Measurements from ENCODE around the gene HEPACAM.

The HEPACAM gene

DNA sequence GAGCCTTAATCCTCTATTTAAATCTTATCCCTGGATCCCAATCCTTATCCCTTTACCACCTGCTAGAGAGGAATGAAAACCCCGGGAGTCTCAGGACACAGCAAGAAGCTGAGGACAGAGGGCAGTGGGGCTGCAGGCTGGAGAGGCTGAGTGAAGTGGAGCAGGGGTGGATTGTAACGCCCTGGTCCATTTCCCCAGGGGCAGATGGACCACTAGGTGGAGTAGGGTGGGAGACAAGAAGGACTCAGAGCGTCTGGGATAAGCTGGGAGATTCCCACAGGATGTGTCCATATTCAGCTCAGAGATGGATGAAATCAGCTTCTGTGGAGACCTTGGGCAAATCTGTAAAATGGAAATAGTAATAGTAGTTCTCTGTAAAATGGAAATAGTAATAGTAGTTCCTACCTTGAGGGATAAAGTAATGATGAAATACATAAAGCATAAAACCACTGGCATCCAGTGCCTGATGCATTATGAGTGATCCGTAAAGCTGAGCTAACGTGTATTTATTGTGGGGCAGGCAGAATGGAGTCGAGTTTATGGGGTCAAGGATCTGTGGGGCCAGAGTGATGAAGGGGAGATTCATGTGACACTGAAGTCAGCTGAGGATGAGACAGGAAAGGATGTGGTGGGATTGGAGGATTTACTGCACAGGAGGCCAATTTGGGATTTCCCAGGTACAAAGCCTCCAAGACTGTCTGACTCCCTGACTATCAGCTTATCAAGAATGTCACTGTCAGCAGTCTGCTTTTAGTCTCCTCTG lies 36.3 kb downstream of the HEPACAM start:
- ChIA-PET CTCF (no interaction called here), POLR2A (interaction anchor here (0.9 to 1.4 kb wide), 2 partner anchors 21 to 54 kb away, joined by 3 to 4 read pairs; partner anchors contain the start of gene CCDC15)
- DNase-seq (ENCODE audit: extremely low spot score) = no peak
- TF ChIP-seq FOXK2 (IDR thresholded peaks at IDR 0.05) = no peak
- TF ChIP-seq CTBP1 (IDR thresholded peaks at IDR 0.05; ENCODE audit: borderline replicate concordance) = no peak
- TF ChIP-seq PKNOX1 (IDR thresholded peaks at IDR 0.05) = no peak
- no peak for TF ChIP-seq L3MBTL2 (conservative IDR thresholded peaks at IDR 0.05)
- TF ChIP-seq SUZ12 (IDR thresholded peaks at IDR 0.05) = no peak
- no peak for TF ChIP-seq TARDBP (IDR thresholded peaks at IDR 0.05)
- no peak for TF ChIP-seq NFRKB (IDR thresholded peaks at IDR 0.05)
- no peak for TF ChIP-seq BHLHE40 (IDR thresholded peaks at IDR 0.05; ENCODE audit: borderline replicate concordance)
- TF ChIP-seq HDGF (IDR thresholded peaks at IDR 0.05; ENCODE audit: borderline replicate concordance) = no peak
- no peak for TF ChIP-seq LEF1 (IDR thresholded peaks at IDR 0.05; ENCODE audit: borderline replicate concordance)

DNA sequence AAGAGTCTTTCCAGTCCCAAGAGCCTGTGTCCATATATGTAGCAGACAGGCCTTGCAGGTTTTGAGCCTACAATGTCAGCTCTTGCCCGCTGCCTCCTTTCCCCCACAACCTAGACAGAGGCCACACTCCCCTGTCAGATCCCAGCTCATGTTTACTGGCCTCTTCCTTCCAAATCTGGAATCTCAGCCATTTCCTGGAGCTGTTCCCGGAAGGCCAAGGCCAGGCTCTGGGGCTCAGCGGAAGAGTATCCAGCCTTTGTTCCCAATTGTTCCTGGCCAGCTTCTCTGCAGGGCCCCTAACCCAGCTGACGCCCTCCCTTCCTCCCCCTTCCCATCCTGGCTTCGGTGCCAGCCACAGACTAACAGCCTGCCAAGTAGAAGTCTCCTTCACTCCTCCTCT lies 37.1 kb downstream of the HEPACAM start:
- TF ChIP-seq ZNF384 (IDR thresholded peaks at IDR 0.05) (no peak), FOXM1 (IDR thresholded peaks at IDR 0.05; ENCODE audit: borderline replicate concordance) (no peak), LEF1 (IDR thresholded peaks at IDR 0.05; ENCODE audit: borderline replicate concordance) (no peak), NFRKB (IDR thresholded peaks at IDR 0.05) (no peak), SP1 (IDR thresholded peaks at IDR 0.05) (no peak), FOXA1 (IDR thresholded peaks at IDR 0.05) (no peak), CTBP1 (IDR thresholded peaks at IDR 0.05; ENCODE audit: borderline replicate concordance) (no peak), PKNOX1 (IDR thresholded peaks at IDR 0.05) (no peak), FOXK2 (IDR thresholded peaks at IDR 0.05) (no peak), HDGF (IDR thresholded peaks at IDR 0.05; ENCODE audit: borderline replicate concordance) (no peak), BHLHE40 (IDR thresholded peaks at IDR 0.05; ENCODE audit: borderline replicate concordance) (no peak)
- CTCF ChIA-PET = no interaction called here
- POLR2A ChIA-PET = interaction anchor here (1.2 to 1.4 kb wide), 2 partner anchors 22 to 55 kb away, joined by 3 to 4 read pairs; partner anchors contain the start of gene CCDC15
- no peak for DNase-seq (ENCODE audit: extremely low spot score)

DNA sequence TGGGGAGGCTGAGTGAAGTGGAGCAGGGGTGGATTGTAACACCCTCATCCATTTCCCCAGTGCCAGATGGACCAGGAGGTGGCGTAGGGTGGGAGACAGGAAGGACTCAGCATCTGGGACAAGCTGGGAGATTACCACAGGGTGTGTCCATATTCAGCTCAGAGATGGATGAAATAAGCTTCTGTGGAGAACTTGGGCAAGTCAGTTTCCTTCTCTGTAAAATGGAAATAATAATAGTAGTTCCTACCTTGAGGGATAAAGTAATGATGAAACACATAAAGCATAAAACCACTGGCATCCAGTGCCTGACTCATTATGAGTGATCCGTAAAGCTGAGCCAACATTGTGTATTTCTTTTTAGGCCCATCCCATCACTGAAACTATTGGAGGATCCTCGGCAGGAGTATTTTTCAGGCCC lies 37.6 kb downstream of the HEPACAM start:
- DNase-seq (ENCODE audit: extremely low spot score) = no peak
- ChIA-PET POLR2A (interaction anchor here (1.2 kb wide), 1 partner anchor 22 kb away, joined by 3 read pairs; no protein-coding TSS in a partner anchor), CTCF (no interaction called here)
- no peak for TF ChIP-seq FOXK2 (IDR thresholded peaks at IDR 0.05)

GRCh38 chr11:124897674-124898262 lies 38.1 kb downstream of the HEPACAM start, which contains the start of gene ROBO4:
ROBO4 (minus strand) TSS chr11:124897865; CDS start chr11:124897795, 70 bp downstream.
- DNase-seq (ENCODE audit: extremely low spot score) = no peak
- no peak for TF ChIP-seq NFRKB (IDR thresholded peaks at IDR 0.05)
- TF ChIP-seq FOXK2 (IDR thresholded peaks at IDR 0.05) = no peak
- POLR2A ChIA-PET = interaction anchor here (1.2 kb wide), 1 partner anchor 21 kb away, joined by 3 read pairs; no protein-coding TSS in a partner anchor

GRCh38 chr11:124896821-124897391 lies 38.9 kb downstream of the HEPACAM start:
- DNase-seq (ENCODE audit: extremely low spot score) = no peak
- CTCF ChIA-PET = no interaction called here
- POLR2A ChIA-PET = no interaction called here
- TF ChIP-seq FOXK2 (IDR thresholded peaks at IDR 0.05) (no peak), NFRKB (IDR thresholded peaks at IDR 0.05) (no peak), PKNOX1 (IDR thresholded peaks at IDR 0.05) (no peak), FOXA1 (IDR thresholded peaks at IDR 0.05) (no peak), CTBP1 (IDR thresholded peaks at IDR 0.05; ENCODE audit: borderline replicate concordance) (no peak), BHLHE40 (IDR thresholded peaks at IDR 0.05; ENCODE audit: borderline replicate concordance) (no peak), TARDBP (IDR thresholded peaks at IDR 0.05) (no peak), SP1 (IDR thresholded peaks at IDR 0.05) (no peak), ZNF384 (IDR thresholded peaks at IDR 0.05) (no peak), HDGF (IDR thresholded peaks at IDR 0.05; ENCODE audit: borderline replicate concordance) (no peak), SUZ12 (IDR thresholded peaks at IDR 0.05) (no peak), LEF1 (IDR thresholded peaks at IDR 0.05; ENCODE audit: borderline replicate concordance) (no peak), FOXM1 (IDR thresholded peaks at IDR 0.05; ENCODE audit: borderline replicate concordance) (no peak)

More at GRCh38 chr11:124897674-124898262, 38.1 kb downstream of the HEPACAM start, which contains the start of gene ROBO4:
- CTCF ChIA-PET = no interaction called here

DNA sequence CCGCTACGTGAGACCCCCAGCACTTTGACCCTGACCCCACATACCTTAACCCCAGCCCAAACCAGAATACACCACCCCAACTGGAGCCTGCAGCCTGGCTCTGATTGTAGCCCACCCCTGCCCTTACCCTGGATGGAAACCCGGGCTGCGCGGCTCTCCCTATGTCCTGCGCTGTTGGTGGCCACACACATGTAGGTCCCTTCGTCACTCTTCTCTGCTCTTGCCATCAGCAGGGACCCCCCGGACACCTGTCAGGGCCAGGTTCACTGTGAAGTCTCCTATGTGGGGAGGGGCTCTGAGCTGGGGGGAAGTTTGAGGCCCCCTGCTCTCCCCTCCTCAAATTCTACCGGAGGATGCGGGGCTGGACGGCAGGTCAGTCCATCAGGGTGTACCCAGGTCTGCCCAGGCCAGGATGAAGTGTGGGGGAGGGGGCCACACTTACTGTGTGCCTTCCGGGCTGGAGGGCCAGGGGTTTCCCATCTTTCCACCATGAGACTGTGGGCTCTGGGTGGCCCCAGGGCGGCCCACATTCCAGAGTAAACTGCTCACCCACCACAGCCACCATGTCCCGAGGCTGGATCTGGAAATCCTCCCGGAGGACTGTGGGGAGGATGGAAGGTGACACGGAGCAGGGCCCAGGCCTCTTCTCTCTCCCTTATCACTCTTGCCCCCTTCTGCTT lies 39.6 kb downstream of the HEPACAM start:
- POLR2A ChIA-PET = no interaction called here
- CTCF ChIA-PET = no interaction called here
- TF ChIP-seq ARNT (IDR thresholded peaks at IDR 0.05) (no peak), ZNF384 (IDR thresholded peaks at IDR 0.05) (no peak), PKNOX1 (IDR thresholded peaks at IDR 0.05) (no peak), FOXA1 (IDR thresholded peaks at IDR 0.05) (no peak)
- no peak for DNase-seq (ENCODE audit: extremely low spot score)

Measured in HEK293T (cell line).